HG03025 (cell line): ENCODE results near the gene TYROBP.
"Not testable (repeated sequence)": the region's sequence is repeated elsewhere in the genome, so short reads cannot be mapped to it uniquely, and the experiment has no call there.

ENCODE experiments used
- ATAC-seq: cut with Tn5 transposase; IDR thresholded peaks from one replicate; pipeline ENCODE4 v1.9.1; 2021; ENCODE audit warnings: mild to moderate bottlenecking, moderate library complexity; ENCODE audit not compliant: unreplicated experiment, low FRiP score

TYROBP gene

GRCh38 chr19:35932291-35932936 is 24.3 kb upstream of the TYROBP start:
- ATAC-seq = no peak

DNA sequence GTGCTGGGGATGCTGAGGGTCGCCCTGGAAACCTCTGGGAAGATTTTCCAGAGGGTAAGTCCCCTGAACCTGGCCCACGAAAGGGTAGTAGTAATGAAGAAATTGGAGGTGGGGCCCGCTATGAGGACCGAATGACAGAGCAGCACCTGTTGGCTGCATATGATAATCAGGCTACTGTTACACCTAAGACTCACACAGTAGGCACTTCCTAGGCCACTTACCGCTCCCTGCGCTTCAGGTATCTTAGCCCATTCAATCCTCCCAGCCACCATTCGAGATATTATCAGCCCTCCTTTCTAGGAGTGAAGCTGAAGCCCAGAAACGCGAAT is 23.7 kb upstream of the TYROBP start:
- peak; percentile 5 for ATAC-seq

GRCh38 chr19:35931161-35931873 is 23.2 kb upstream of the TYROBP start:
- ATAC-seq = peak; percentile 85

DNA sequence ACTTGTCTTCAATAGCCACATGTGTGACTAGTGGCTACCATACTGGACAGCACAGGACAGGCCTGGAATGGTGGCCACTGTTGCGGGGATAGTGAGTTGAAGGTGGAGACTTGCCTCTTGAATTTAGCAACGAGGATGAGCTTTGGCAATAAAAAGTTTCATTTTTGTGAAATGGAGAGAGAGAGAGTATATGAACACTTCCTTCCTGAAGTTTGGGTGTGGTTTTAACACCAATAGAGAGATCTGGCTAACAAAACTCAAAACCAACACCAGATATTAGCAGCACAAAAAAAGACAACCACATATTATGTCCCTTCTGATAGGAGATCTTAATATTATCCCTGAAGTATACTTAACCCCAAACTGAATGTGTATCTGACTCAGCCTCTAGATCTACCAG is 21.8 kb upstream of the TYROBP start:
- no peak for ATAC-seq

DNA sequence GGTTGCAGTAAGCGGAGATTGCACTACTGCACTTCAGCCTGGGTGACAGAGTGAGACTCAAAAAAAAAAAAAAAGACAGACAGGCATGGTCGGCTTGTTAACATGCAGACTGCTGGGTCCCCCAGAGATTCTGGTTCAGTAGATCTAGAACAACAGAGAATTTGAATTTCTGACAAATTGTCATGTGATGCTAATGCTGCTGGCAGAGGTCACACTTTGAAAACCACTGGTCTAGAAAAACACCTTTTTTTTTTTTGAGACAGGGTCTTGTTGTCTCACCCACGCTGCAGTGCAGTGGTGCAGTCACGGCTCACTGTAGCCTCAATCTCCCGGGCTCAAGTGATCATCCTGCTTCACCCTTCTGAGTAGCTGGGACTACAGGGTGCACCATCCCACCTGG is 20.4 kb upstream of the TYROBP start:
- no peak for ATAC-seq

- no peak for ATAC-seq
These were observed 17.4 kb upstream of the TYROBP start for GRCh38 chr19:35925501-35925900.

DNA sequence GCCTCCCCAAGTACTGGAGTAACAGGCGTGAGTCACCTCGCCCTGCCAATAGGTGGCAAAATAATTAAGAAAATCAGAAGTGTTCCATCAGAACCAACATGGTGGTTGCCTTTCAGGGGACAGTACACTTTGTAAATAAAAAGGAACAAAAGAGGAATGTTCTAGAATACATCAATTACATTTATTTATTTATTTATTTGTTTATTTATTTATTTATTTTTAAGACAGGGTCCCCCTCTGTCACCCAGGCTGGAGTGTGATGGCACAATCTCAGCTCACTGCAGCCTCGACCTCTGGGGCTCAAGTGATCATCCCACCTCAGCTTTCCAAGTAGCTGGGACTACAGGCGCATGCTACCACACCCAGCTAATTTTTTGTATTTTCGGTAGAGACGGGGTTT is 12.9 kb upstream of the TYROBP start:
- ATAC-seq = no peak

DNA sequence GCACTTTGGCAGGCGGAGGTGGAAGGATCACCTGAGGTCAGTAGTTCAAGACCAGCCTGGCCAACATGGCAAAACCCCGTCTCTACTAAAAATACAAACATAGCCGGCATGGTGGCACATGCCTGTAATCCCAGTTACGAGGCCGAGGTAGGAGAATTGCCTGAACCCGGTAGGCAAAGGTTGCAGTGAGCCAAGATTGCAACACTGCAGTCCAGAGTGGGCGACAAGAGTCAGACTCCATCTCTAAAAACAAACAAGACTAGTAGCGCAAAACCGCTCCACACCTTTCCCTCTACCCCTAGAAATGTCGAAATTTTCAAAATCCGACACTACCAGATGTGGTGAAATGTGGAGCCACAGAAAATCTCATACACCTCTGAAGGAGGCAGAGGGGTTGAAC is 11.2 kb upstream of the TYROBP start:
- no peak for ATAC-seq

DNA sequence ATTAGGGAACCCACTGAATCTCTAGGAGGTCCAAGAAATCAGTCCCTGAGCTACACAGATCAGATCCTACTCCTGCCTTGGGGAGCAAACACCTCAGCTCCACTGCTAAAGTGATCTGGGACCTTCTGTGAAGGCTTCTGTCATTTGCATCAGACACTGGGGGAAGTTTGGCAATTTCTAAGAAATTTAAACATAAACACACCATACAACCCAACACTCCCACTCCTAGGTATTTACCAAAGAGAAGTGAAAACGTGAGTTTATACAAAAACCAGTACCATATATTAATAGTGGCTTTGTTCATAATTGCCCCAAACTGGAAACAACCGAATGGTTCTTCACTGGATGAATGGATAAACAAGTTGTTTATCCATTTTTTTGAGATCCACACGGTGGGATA is 7.3 kb upstream of the TYROBP start:
- ATAC-seq = no peak

- ATAC-seq = no peak
These were observed 5.5 kb upstream of the TYROBP start for GRCh38 chr19:35913589-35913988.

- ATAC-seq = no peak
These were observed 3.7 kb upstream of the TYROBP start for GRCh38 chr19:35911790-35912189.

DNA sequence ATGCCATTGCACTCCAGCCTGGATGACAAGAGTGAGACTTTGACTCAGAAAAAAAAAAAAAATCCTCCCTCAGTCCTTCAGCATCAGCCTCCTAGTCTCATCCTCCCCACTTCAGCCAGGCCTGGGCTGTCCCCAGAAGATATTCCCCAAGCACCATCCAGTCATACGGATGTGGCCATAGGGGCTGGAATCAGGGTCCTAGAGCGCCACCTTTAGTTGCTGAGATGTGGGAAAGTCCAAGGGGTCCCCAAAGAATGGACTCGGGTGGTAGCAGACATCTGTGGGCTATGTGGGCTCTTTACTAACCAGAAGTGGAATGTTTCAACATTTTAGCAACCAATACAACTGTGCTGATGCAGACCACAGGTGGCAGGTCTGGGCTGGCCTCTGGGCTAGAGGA is 3.1 kb upstream of the TYROBP start:
- no peak for ATAC-seq

DNA sequence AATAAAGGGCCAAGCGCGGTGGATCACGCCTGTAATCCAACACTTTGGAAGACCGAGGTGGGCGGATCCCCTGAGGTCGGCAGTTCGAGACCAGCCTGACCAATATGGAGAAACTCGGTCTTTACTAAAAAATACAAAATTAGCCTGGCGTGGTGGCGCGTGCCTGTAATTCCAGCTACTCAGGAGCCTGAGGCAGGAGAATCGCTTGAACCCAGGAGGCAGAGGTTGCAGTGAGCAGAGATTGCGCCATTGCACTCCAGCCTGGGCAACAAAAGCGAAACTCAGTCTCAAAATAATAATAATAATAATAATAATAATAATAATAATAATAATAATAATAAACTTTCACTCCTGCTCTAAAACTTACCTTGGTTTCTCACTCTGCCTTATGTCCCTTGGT is 2.3 kb upstream of the TYROBP start:
- ATAC-seq = not testable (repeated sequence)

GRCh38 chr19:35909684-35910035 is 1.6 kb upstream of the TYROBP start:
- no peak for ATAC-seq

GRCh38 chr19:35908973-35909683 is 1.0 kb upstream of the TYROBP start:
- no peak for ATAC-seq

DNA sequence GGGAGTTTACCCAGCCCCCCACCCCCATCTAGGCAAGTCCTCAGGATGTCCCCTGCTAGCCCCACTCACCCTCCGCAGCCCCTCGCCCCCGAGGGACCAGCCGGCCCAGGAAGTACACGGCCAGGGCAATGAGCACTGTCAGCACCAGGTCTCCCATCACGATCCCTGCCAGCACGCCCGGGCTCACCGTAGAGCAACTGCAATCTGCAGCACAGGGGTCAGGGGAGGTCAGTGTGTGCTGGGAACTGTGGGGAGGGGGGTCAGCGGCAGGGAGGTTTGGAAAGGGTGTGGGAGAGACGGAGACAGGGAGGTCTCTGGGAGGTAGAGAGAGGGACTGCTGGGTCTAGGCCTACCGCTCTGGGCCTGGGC is 734 bp downstream of the TYROBP start:
- no peak for ATAC-seq

GRCh38 chr19:35905178-35905727 is 2.8 kb downstream of the TYROBP start:
- ATAC-seq = no peak

DNA sequence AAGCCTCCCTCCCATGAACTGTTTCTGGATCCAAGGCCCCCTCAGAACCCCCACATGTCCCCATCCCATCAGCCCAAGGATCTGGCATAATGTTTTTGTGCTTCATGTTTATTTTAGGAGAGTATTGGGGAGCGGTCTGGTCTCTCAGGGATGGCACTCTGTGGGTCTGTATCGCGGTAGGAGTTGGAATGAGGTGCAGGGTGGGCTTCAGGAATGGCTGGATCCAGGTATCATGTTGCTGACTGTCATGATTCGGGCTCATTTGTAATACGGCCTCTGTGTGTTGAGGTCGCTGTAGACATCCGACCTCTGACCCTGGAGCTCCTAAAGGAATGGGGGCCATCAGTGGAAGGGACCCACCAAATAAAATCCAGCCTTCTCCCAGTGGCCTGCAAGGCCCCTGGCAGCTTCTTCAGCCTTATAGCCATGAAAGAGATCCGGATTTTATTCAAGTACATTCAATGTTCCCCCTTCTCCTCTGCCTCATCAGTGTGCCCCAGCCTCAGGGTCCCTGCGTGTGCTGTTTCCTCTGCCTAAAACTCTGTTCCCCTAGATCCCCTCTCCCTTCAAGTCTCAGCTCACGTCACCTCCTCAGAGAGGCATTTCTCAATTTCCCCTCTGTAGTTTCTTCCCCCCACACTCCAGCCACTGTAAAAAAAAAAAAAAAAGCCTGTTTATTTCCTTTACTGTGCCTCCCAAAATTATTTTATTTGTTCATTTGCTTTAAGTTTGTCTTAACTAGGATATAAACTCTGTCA is 3.6 kb downstream of the TYROBP start:
- no peak for ATAC-seq

- peak; percentile 30 for ATAC-seq
These were observed 4.4 kb downstream of the TYROBP start for GRCh38 chr19:35903550-35904179.

GRCh38 chr19:35902870-35903475 is 5.1 kb downstream of the TYROBP start:
- ATAC-seq = no peak
